Right atrium auricular region (tissue), 2 donors: Measurements from ENCODE around the gene NLRP9. TPM values are rescaled to one million over a fixed set of nuclear protein-coding genes. Genes with fewer than 3 reads are reported as not detected.
A peak's percentile ranks its signal among the peaks of the same experiment; 100 is the strongest.

Source experiments
- DNase-seq: peaks from one replicate; pipeline ENCODE4 v3.0.0-alpha.2; 2019; ENCODE audit warnings: low spot score
- H3K27ac ChIP-seq, 2 donors: fragments of 200-600 bp; sonication (generic); 1 replicate in 1 of 2; 2 replicates in 1 of 2; pipeline ENCODE4 v1.5.1; 2016 to 2019
- H3K27me3 ChIP-seq, 2 donors: fragments of 200-600 bp; sonication (generic); one replicate each; pipeline versions ENCODE4 v1.5.1 to v1.6.0; 2017 to 2019
- H3K36me3 ChIP-seq: fragments of 200-600 bp; sonication (generic); one replicate; pipeline ENCODE4 v1.5.1; 2016
- H3K4me1 ChIP-seq, 2 donors: fragments of 200-600 bp; sonication (generic); one replicate each; pipeline versions ENCODE4 v1.5.1 to v1.6.0; 2017 to 2019
- H3K4me3 ChIP-seq, 2 donors: fragments of 200-600 bp; sonication (generic); 1 replicate in 1 of 2; 2 replicates in 1 of 2; pipeline ENCODE4 v1.5.1; 2017 to 2019; ENCODE audit warnings: mild to moderate bottlenecking in 1 of 2, moderate library complexity in 1 of 2
- H3K9me3 ChIP-seq, 2 donors: fragments of 200-600 bp; sonication (generic); one replicate each; pipeline ENCODE4 v1.5.1; 2019
- total RNA-seq, 2 donors: library from RNA; depleted of rRNA; stranded (reverse); fragments of >200 nt; gene quantifications; one replicate each; pipeline ENCODE4 v1.1.0, GENCODE V29; 2016
- TF ChIP-seq, protein P1 (sequence below), 2 donors: fragments of 200-600 bp; sonication (generic); IDR thresholded peaks; one replicate each; pipeline ENCODE4 v1.5.1; 2019; ENCODE audit warnings: antibody characterized with exemption in 2 of 2

NLRP9 gene
- total RNA-seq, 2 donors from 2014 or later, result not detected

DNA sequence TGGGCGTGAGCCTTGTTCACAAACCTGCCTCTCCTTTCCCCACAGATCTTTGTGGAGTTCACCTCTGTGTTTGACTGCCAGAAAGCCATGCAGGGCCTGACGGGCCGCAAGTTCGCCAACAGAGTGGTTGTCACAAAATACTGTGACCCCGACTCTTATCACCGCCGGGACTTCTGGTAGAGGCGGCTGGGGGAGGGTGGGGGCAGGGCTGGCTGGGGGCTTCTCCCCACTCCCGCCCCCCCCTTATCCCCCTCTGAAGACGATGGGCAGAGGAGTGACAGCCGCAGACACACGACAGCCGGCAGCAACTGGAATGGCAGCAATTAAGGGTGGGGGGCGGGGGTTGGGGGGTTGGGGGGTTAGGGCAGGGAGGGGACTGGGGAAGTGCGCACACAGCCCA is 64.3 kb downstream of the NLRP9 start:
- Histone ChIP-seq H3K27ac (no peak overlapping the region), H3K9me3 (no peaks in the 10 kb centered on the region), H3K27me3 (no peaks in the 10 kb centered on the region), H3K36me3 (peaks cover 40% of the 10 kb centered on the region), H3K4me1 (peaks cover 0 to 50% of the 10 kb centered on the region in 2 donors), H3K4me3 (no peak overlapping the region)
- DNase-seq, result no peak
- TF ChIP-seq, protein P1, sequence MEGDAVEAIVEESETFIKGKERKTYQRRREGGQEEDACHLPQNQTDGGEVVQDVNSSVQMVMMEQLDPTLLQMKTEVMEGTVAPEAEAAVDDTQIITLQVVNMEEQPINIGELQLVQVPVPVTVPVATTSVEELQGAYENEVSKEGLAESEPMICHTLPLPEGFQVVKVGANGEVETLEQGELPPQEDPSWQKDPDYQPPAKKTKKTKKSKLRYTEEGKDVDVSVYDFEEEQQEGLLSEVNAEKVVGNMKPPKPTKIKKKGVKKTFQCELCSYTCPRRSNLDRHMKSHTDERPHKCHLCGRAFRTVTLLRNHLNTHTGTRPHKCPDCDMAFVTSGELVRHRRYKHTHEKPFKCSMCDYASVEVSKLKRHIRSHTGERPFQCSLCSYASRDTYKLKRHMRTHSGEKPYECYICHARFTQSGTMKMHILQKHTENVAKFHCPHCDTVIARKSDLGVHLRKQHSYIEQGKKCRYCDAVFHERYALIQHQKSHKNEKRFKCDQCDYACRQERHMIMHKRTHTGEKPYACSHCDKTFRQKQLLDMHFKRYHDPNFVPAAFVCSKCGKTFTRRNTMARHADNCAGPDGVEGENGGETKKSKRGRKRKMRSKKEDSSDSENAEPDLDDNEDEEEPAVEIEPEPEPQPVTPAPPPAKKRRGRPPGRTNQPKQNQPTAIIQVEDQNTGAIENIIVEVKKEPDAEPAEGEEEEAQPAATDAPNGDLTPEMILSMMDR (IDR thresholded peaks at IDR 0.05), result no peak

DNA sequence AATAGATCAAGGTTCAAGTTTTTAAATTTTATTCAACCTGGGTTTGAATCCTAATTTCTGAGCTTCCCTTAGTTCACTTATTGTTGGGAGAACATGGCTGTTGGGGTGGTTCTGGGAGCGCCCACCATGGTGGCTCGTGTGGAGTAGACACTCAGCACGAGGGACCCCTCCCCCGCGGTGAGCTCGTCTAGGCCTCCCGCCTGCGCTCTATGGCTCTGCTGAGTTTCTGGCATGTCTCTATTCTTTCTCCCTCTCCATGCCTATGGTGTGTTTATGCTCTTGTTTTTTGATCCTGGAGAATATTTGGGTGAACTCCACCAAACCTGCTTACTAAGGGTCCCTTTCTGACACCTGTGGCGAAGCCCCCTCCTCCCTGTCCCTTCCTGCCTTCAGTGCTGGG is 64.7 kb downstream of the NLRP9 start:
- H3K4me1 ChIP-seq, result peaks cover 0 to 47% of the 10 kb centered on the region in 2 donors
- no peak for DNase-seq
- no peak overlapping the region for H3K27ac ChIP-seq
- TF ChIP-seq, protein P1 (IDR thresholded peaks at IDR 0.05), result no peak
- H3K9me3 ChIP-seq, result no peaks in the 10 kb centered on the region
- no peaks in the 10 kb centered on the region for H3K27me3 ChIP-seq
- H3K36me3 ChIP-seq, result peaks cover 40% of the 10 kb centered on the region
- H3K4me3 ChIP-seq, result no peak overlapping the region

DNA sequence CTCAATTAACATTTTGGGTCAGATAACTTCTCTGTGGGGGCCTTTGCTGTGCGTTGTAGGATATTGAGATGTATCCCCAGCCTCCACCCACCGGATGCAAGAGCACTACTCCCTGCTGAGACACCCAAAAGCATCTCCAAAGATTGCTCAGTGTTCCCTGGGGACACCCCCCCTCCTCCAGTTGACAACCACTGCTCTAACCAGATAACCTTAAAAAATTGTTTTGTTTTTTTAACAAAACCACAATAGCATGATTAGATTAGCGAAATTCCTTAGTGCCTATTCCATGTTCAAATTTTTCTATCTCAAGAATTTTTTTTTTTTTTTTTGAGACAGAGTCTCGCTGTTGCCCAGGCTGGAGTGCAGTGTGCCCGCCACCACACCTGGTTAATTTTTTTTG is 65.8 kb downstream of the NLRP9 start:
- Histone ChIP-seq H3K9me3 (no peaks in the 10 kb centered on the region), H3K27me3 (no peaks in the 10 kb centered on the region), H3K4me1 (peaks cover 0 to 36% of the 10 kb centered on the region in 2 donors), H3K4me3 (no peak overlapping the region), H3K36me3 (peaks cover 47% of the 10 kb centered on the region), H3K27ac (no peak overlapping the region)
- TF ChIP-seq, protein P1 (IDR thresholded peaks at IDR 0.05), result no peak
- no peak for DNase-seq

DNA sequence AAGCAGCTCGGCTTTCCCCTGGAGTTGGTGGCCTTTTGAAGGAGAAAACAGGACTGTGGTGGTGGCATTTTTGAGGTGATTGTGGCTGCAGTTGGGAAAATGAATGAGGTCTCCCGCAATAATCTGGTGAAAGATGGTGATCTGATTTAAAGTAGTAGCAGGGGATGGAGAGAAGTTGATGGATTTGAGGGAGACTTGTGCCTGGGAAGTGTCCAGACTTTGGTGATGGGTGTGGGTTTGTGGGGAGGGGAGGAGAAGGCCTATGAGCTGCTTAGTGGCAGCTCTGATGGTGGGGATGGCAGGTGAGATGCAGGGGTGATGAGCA is 67.2 kb downstream of the NLRP9 start:
- Histone ChIP-seq H3K27ac (no peak overlapping the region), H3K4me1 (peaks cover 0 to 22% of the 10 kb centered on the region in 2 donors)
- no peak for DNase-seq

DNA sequence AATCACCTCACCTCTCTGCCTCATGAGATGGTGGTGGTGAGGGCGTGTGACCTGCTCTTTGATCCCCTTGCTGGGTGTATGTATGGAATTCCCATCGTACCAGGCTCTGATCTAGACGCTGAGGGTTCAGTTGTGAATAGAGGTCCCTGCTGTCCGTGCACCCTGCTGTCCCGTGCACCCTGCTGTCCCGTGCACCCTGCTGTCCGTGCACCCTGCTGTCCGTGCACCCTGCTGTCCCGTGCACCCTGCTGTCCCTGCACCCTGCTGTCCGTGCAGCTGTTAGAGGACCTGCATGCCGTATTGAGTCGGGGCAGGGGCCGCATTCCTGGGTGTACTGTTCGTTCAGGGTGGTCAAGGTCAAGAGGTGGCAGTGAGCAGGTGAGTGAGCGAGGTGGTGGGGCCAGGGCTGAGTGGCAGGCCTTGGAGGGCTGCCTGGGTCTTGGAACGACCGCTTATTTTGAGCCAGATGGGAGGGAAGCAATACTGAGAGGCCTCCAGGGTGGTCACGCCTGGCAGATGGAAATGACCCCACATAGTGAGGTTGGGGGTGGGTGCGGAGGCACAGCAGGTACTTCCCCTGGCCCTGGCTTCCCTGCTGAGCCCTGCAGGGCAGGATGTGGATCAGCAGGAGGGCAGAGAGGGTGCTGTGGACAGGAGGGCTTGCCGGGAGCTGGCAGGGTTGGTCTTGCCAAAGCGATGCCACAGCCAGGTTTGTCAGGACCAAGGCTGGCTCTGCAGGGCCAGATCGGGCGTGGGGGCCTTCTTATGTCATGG is 67.7 kb downstream of the NLRP9 start:
- TF ChIP-seq, protein P1 (IDR thresholded peaks at IDR 0.05), result no peak
- no peaks in the 10 kb centered on the region for H3K9me3 ChIP-seq
- H3K4me3 ChIP-seq, result no peak overlapping the region
- DNase-seq, result peak; percentile 68
- peaks cover 67% of the 10 kb centered on the region for H3K36me3 ChIP-seq
- no peak overlapping the region for H3K27ac ChIP-seq
- peaks cover 0 to 18% of the 10 kb centered on the region in 2 donors for H3K4me1 ChIP-seq
- no peaks in the 10 kb centered on the region for H3K27me3 ChIP-seq

More for the DNA sequence above, 67.2 kb downstream of the NLRP9 start:
- H3K36me3 ChIP-seq, result peaks cover 61% of the 10 kb centered on the region
- TF ChIP-seq, protein P1 (IDR thresholded peaks at IDR 0.05), result no peak
- H3K4me3 ChIP-seq, result no peak overlapping the region
- H3K9me3 ChIP-seq, result no peaks in the 10 kb centered on the region
- H3K27me3 ChIP-seq, result no peaks in the 10 kb centered on the region
